ENCODE measurements around the gene PLXNA4.

DNA sequence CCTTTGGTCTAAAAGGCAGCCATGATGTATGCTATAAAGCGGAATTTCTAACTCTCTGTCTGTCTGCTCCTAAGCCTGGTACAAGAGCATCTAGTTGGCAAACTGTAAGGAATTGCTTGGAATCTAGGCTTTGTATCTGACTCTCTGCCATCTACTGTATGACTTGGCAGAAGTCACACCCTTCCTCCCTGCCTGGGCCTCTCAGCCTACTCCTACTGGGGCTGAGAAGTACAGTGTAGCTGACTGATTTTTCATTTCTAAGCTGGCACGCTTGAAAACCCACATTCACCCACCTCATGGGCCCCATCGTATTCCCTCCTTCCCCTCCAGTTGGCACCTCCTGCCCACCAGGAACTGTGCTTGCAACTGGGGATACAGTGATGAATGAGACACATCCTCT, 435.2 kb downstream of the PLXNA4 start:
- TF ChIP-seq, protein P1, sequence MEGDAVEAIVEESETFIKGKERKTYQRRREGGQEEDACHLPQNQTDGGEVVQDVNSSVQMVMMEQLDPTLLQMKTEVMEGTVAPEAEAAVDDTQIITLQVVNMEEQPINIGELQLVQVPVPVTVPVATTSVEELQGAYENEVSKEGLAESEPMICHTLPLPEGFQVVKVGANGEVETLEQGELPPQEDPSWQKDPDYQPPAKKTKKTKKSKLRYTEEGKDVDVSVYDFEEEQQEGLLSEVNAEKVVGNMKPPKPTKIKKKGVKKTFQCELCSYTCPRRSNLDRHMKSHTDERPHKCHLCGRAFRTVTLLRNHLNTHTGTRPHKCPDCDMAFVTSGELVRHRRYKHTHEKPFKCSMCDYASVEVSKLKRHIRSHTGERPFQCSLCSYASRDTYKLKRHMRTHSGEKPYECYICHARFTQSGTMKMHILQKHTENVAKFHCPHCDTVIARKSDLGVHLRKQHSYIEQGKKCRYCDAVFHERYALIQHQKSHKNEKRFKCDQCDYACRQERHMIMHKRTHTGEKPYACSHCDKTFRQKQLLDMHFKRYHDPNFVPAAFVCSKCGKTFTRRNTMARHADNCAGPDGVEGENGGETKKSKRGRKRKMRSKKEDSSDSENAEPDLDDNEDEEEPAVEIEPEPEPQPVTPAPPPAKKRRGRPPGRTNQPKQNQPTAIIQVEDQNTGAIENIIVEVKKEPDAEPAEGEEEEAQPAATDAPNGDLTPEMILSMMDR (IDR thresholded peaks at IDR 0.05) = no peak
- no peak for TF ChIP-seq POLR2A (IDR thresholded peaks at IDR 0.05)
